Measurements from ENCODE around the gene THAP2.

THAP2 gene

GRCh38 chr12:71663561-71664410 is at the start of gene THAP2, which contains the start of gene ZFC3H1:
TSS of gene THAP2 (plus strand) at chr12:71664301. CDS start at chr12:71664510, 209 bp downstream.
TSS of gene ZFC3H1 (minus strand) at chr12:71663848. CDS start at chr12:71663610, 238 bp downstream.
- H3K9me3 Mint-ChIP-seq = no peaks in the 10 kb centered on the region
- H3K27ac Mint-ChIP-seq = peak within 1 kb of the TSS; percentile 96 to 99 (median 99)
- H3K27me3 Mint-ChIP-seq (ENCODE audit: low read depth) = no peaks in the 10 kb centered on the region
- peaks cover 24% of the 10 kb centered on the region for H3K4me1 Mint-ChIP-seq
- peak within 1 kb of the TSS; percentile 94 to 98 (median 98) for H3K4me3 Mint-ChIP-seq
- TF ChIP-seq, protein P1, sequence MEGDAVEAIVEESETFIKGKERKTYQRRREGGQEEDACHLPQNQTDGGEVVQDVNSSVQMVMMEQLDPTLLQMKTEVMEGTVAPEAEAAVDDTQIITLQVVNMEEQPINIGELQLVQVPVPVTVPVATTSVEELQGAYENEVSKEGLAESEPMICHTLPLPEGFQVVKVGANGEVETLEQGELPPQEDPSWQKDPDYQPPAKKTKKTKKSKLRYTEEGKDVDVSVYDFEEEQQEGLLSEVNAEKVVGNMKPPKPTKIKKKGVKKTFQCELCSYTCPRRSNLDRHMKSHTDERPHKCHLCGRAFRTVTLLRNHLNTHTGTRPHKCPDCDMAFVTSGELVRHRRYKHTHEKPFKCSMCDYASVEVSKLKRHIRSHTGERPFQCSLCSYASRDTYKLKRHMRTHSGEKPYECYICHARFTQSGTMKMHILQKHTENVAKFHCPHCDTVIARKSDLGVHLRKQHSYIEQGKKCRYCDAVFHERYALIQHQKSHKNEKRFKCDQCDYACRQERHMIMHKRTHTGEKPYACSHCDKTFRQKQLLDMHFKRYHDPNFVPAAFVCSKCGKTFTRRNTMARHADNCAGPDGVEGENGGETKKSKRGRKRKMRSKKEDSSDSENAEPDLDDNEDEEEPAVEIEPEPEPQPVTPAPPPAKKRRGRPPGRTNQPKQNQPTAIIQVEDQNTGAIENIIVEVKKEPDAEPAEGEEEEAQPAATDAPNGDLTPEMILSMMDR (IDR thresholded peaks at IDR 0.05; ENCODE audit: unreplicated experiment in 3 of 3) = peak in 2 of 3 experiments; percentile 16 to 18
- peaks cover 27% of the 10 kb centered on the region for H3K36me3 Mint-ChIP-seq (ENCODE audit: low read depth)

- Mint-ChIP-seq H3K4me3 (no peak overlapping the region), H3K27ac (no peak overlapping the region), H3K36me3 (ENCODE audit: low read depth) (peaks cover 84% of the 10 kb centered on the region), H3K9me3 (no peaks in the 10 kb centered on the region), H3K4me1 (peaks cover 4% of the 10 kb centered on the region), H3K27me3 (ENCODE audit: low read depth) (no peaks in the 10 kb centered on the region)
- TF ChIP-seq, protein P1 (IDR thresholded peaks at IDR 0.05; ENCODE audit: unreplicated experiment in 3 of 3) = no peak
Observed at GRCh38 chr12:71621938-71622337, 42.2 kb upstream of the THAP2 start.

GRCh38 chr12:71625476-71625875 is 38.6 kb upstream of the THAP2 start:
- H3K27ac Mint-ChIP-seq = no peak overlapping the region
- peaks cover 74% of the 10 kb centered on the region for H3K36me3 Mint-ChIP-seq (ENCODE audit: low read depth)
- no peaks in the 10 kb centered on the region for H3K27me3 Mint-ChIP-seq (ENCODE audit: low read depth)
- TF ChIP-seq, protein P1 (IDR thresholded peaks at IDR 0.05; ENCODE audit: unreplicated experiment in 3 of 3) = no peak
- H3K4me3 Mint-ChIP-seq = no peak overlapping the region
- H3K9me3 Mint-ChIP-seq = no peaks in the 10 kb centered on the region
- peaks cover 4% of the 10 kb centered on the region for H3K4me1 Mint-ChIP-seq

GRCh38 chr12:71626098-71626497 is 38.0 kb upstream of the THAP2 start:
- Mint-ChIP-seq H3K27ac (peak overlapping the region in 1 of 3 experiments; percentile 77), H3K9me3 (no peaks in the 10 kb centered on the region), H3K4me3 (no peak overlapping the region), H3K4me1 (peaks cover 4% of the 10 kb centered on the region), H3K27me3 (ENCODE audit: low read depth) (no peaks in the 10 kb centered on the region), H3K36me3 (ENCODE audit: low read depth) (peaks cover 71% of the 10 kb centered on the region)
- TF ChIP-seq, protein P1 (IDR thresholded peaks at IDR 0.05; ENCODE audit: unreplicated experiment in 3 of 3) = no peak

GRCh38 chr12:71626768-71627167 is 37.3 kb upstream of the THAP2 start:
- H3K27ac Mint-ChIP-seq = peak overlapping the region in 2 of 3 experiments; percentile 40 to 77
- no peaks in the 10 kb centered on the region for H3K9me3 Mint-ChIP-seq
- TF ChIP-seq, protein P1 (IDR thresholded peaks at IDR 0.05; ENCODE audit: unreplicated experiment in 3 of 3) = no peak
- H3K4me1 Mint-ChIP-seq = peaks cover 4% of the 10 kb centered on the region
- H3K36me3 Mint-ChIP-seq (ENCODE audit: low read depth) = peaks cover 66% of the 10 kb centered on the region
- no peak overlapping the region for H3K4me3 Mint-ChIP-seq
- no peaks in the 10 kb centered on the region for H3K27me3 Mint-ChIP-seq (ENCODE audit: low read depth)

Data from nephron (organoid).